Erythroblast (primary cell): ENCODE data around the gene TTF2.

Experiments
- GATA1 ChIP-seq: IDR thresholded peaks from 2 replicates; pipeline ENCODE4 v1.6.1; 2011; ENCODE audit warnings: low read depth, mild to moderate bottlenecking, control low read depth, low read length, moderate library complexity
- POLR2A ChIP-seq: IDR thresholded peaks from 2 replicates; pipeline ENCODE4 v1.6.1; 2011; ENCODE audit warnings: mild to moderate bottlenecking, low read length

- no peak for TF ChIP-seq POLR2A
- TF ChIP-seq GATA1: no peak
Observed at GRCh38 chr1:117058810-117059209, 1.3 kb upstream of the TTF2 start.
